DMS 273 treated with DMSO at 0.1 percent for 48 hours (cell line): ENCODE data around the gene GAS2L1.

ENCODE experiments used
- DNase-seq: peaks from one replicate; lab custom pipeline; 2025; lab: John Stamatoyannopoulos, UW

Gene GAS2L1

GRCh38 chr22:29310065-29310862, 3.8 kb downstream of the GAS2L1 start:
- DNase-seq: no peak

GRCh38 chr22:29310863-29311339, 4.5 kb downstream of the GAS2L1 start:
- DNase-seq: peak; percentile 47

- no peak for DNase-seq
These were observed 5.2 kb downstream of the GAS2L1 start for GRCh38 chr22:29311464-29312217.

GRCh38 chr22:29312218-29313125, 6.0 kb downstream of the GAS2L1 start:
- no peak for DNase-seq

GRCh38 chr22:29313126-29313575, 6.7 kb downstream of the GAS2L1 start:
- DNase-seq: no peak

- DNase-seq: no peak
These were observed 7.4 kb downstream of the GAS2L1 start for GRCh38 chr22:29313576-29314466.

GRCh38 chr22:29314537-29315285, 8.3 kb downstream of the GAS2L1 start:
- DNase-seq: no peak

GRCh38 chr22:29315286-29316140, 9.1 kb downstream of the GAS2L1 start, which contains the start of gene RASL10A:
Gene RASL10A, minus strand, starts transcription at chr22:29315697. Its CDS starts 451 bp downstream, at chr22:29315246.
- no peak for DNase-seq

- DNase-seq: no peak
These were observed 9.8 kb downstream of the GAS2L1 start for GRCh38 chr22:29316141-29316828.

- DNase-seq: no peak
These were observed 11.5 kb downstream of the GAS2L1 start for GRCh38 chr22:29317827-29318454.

- no peak for DNase-seq
These were observed 12.6 kb downstream of the GAS2L1 start for GRCh38 chr22:29319072-29319471.

- peak; percentile 23 for DNase-seq
These were observed 14.1 kb downstream of the GAS2L1 start for GRCh38 chr22:29320546-29320945.

GRCh38 chr22:29323641-29324040, 17.2 kb downstream of the GAS2L1 start:
- no peak for DNase-seq

GRCh38 chr22:29325356-29325755, 18.9 kb downstream of the GAS2L1 start:
- no peak for DNase-seq

GRCh38 chr22:29325785-29326315, 19.4 kb downstream of the GAS2L1 start:
- no peak for DNase-seq

GRCh38 chr22:29326481-29326880, 20.0 kb downstream of the GAS2L1 start:
- DNase-seq: no peak

GRCh38 chr22:29327089-29327764, 20.8 kb downstream of the GAS2L1 start:
- DNase-seq: no peak
